ENCODE measurements around the gene MAP2K3. TPM values are rescaled to one million over a fixed set of nuclear protein-coding genes. Genes with fewer than 3 reads are reported as not detected.

The MAP2K3 gene
- total RNA-seq, 2 experiments from 2014 or later = 87.0 to 87.2 TPM

GRCh38 chr17:21296097-21297025 lies 11.8 kb downstream of the MAP2K3 start:
- DNase-seq = no peak
- intact Hi-C loops (cut with micrococcal nuclease) = no loop called here
- Mint-ChIP-seq H3K9me3 (peaks cover 3% of the 10 kb centered on the region), H3K27ac (no peak overlapping the region), H3K36me3 (ENCODE audit: low read depth) (peaks cover 21% of the 10 kb centered on the region), H3K27me3 (ENCODE audit: low read depth) (peaks cover 5% of the 10 kb centered on the region), H3K4me3 (no peak overlapping the region), H3K4me1 (ENCODE audit: low read depth) (peaks cover 13% of the 10 kb centered on the region)
- CTCF ChIA-PET = interaction anchor here (0.6 kb wide), 1 partner anchor 531 kb away, joined by 3 read pairs; no protein-coding TSS in a partner anchor

GRCh38 chr17:21297026-21297520 lies 12.6 kb downstream of the MAP2K3 start:
- CTCF ChIA-PET = no interaction called here
- intact Hi-C loops (cut with micrococcal nuclease) = no loop called here
- peaks cover 10% of the 10 kb centered on the region for H3K4me1 Mint-ChIP-seq (ENCODE audit: low read depth)
- no peak for DNase-seq
- H3K27me3 Mint-ChIP-seq (ENCODE audit: low read depth) = peaks cover 2% of the 10 kb centered on the region
- H3K36me3 Mint-ChIP-seq (ENCODE audit: low read depth) = peaks cover 21% of the 10 kb centered on the region
- H3K27ac Mint-ChIP-seq = no peak overlapping the region
- H3K9me3 Mint-ChIP-seq = peaks cover 3% of the 10 kb centered on the region
- H3K4me3 Mint-ChIP-seq = no peak overlapping the region

- H3K9me3 Mint-ChIP-seq = peaks cover 3% of the 10 kb centered on the region
- peaks cover 22% of the 10 kb centered on the region for H3K36me3 Mint-ChIP-seq (ENCODE audit: low read depth)
- intact Hi-C loops (cut with micrococcal nuclease) = no loop called here
- H3K27ac Mint-ChIP-seq = no peak overlapping the region
- CTCF ChIA-PET = no interaction called here
- H3K4me3 Mint-ChIP-seq = no peak overlapping the region
- H3K27me3 Mint-ChIP-seq (ENCODE audit: low read depth) = no peaks in the 10 kb centered on the region
- no peak for DNase-seq
- H3K4me1 Mint-ChIP-seq (ENCODE audit: low read depth) = peaks cover 7% of the 10 kb centered on the region
Observed at GRCh38 chr17:21297597-21297996, 13.1 kb downstream of the MAP2K3 start.

- Mint-ChIP-seq H3K27me3 (ENCODE audit: low read depth) (no peaks in the 10 kb centered on the region), H3K4me1 (ENCODE audit: low read depth) (peaks cover 5% of the 10 kb centered on the region), H3K9me3 (peaks cover 3% of the 10 kb centered on the region), H3K36me3 (ENCODE audit: low read depth) (peaks cover 24% of the 10 kb centered on the region), H3K4me3 (no peak overlapping the region), H3K27ac (no peak overlapping the region)
- no peak for DNase-seq
- intact Hi-C loops (cut with micrococcal nuclease) = no loop called here
- CTCF ChIA-PET = no interaction called here
Observed at GRCh38 chr17:21298056-21298982, 13.8 kb downstream of the MAP2K3 start.

GRCh38 chr17:21298983-21299519 lies 14.5 kb downstream of the MAP2K3 start:
- Mint-ChIP-seq H3K4me1 (ENCODE audit: low read depth) (peaks cover 5% of the 10 kb centered on the region), H3K27me3 (ENCODE audit: low read depth) (no peaks in the 10 kb centered on the region), H3K27ac (no peak overlapping the region), H3K4me3 (no peak overlapping the region), H3K36me3 (ENCODE audit: low read depth) (peaks cover 30% of the 10 kb centered on the region), H3K9me3 (peaks cover 3% of the 10 kb centered on the region)
- CTCF ChIA-PET = interaction anchor here (0.6 kb wide), 1 partner anchor 171 kb away, joined by 3 read pairs; no protein-coding TSS in a partner anchor
- intact Hi-C loops (cut with micrococcal nuclease) = no loop called here
- no peak for DNase-seq

GRCh38 chr17:21299981-21300600 lies 15.6 kb downstream of the MAP2K3 start:
- H3K4me1 Mint-ChIP-seq (ENCODE audit: low read depth) = no peaks in the 10 kb centered on the region
- intact Hi-C loops (cut with micrococcal nuclease) = no loop called here
- H3K36me3 Mint-ChIP-seq (ENCODE audit: low read depth) = peaks cover 23% of the 10 kb centered on the region
- CTCF ChIA-PET = no interaction called here
- no peaks in the 10 kb centered on the region for H3K27me3 Mint-ChIP-seq (ENCODE audit: low read depth)
- H3K27ac Mint-ChIP-seq = no peak overlapping the region
- no peak for DNase-seq
- no peak overlapping the region for H3K4me3 Mint-ChIP-seq
- H3K9me3 Mint-ChIP-seq = peaks cover 3% of the 10 kb centered on the region

- Mint-ChIP-seq H3K36me3 (ENCODE audit: low read depth) (peaks cover 29% of the 10 kb centered on the region), H3K27me3 (ENCODE audit: low read depth) (no peaks in the 10 kb centered on the region), H3K27ac (no peak overlapping the region)
Observed at GRCh38 chr17:21300601-21301571, 16.4 kb downstream of the MAP2K3 start.

GRCh38 chr17:21301593-21302550 lies 17.4 kb downstream of the MAP2K3 start:
- H3K4me1 Mint-ChIP-seq (ENCODE audit: low read depth) = no peaks in the 10 kb centered on the region
- no peaks in the 10 kb centered on the region for H3K27me3 Mint-ChIP-seq (ENCODE audit: low read depth)
- peaks cover 38% of the 10 kb centered on the region for H3K36me3 Mint-ChIP-seq (ENCODE audit: low read depth)
- H3K4me3 Mint-ChIP-seq = no peak overlapping the region
- no peak for DNase-seq
- H3K9me3 Mint-ChIP-seq = peaks cover 4% of the 10 kb centered on the region
- intact Hi-C loops (cut with micrococcal nuclease) = no loop called here
- CTCF ChIA-PET = no interaction called here
- H3K27ac Mint-ChIP-seq = no peak overlapping the region

More at GRCh38 chr17:21300601-21301571, 16.4 kb downstream of the MAP2K3 start:
- H3K4me1 Mint-ChIP-seq (ENCODE audit: low read depth) = no peaks in the 10 kb centered on the region
- no peak for DNase-seq
- peaks cover 4% of the 10 kb centered on the region for H3K9me3 Mint-ChIP-seq
- CTCF ChIA-PET = no interaction called here
- intact Hi-C loops (cut with micrococcal nuclease) = no loop called here
- H3K4me3 Mint-ChIP-seq = no peak overlapping the region

GRCh38 chr17:21302711-21303425 lies 18.4 kb downstream of the MAP2K3 start:
- Mint-ChIP-seq H3K9me3 (peaks cover 5% of the 10 kb centered on the region), H3K27ac (no peak overlapping the region), H3K4me3 (no peak overlapping the region), H3K36me3 (ENCODE audit: low read depth) (peaks cover 42% of the 10 kb centered on the region), H3K27me3 (ENCODE audit: low read depth) (no peaks in the 10 kb centered on the region), H3K4me1 (ENCODE audit: low read depth) (no peaks in the 10 kb centered on the region)
- DNase-seq = no peak
- intact Hi-C loops (cut with micrococcal nuclease) = no loop called here
- CTCF ChIA-PET = no interaction called here
